Cerebellar cortex (tissue), 1 donor: ENCODE measurements around the gene LRRC66.
A peak's percentile ranks its signal among the peaks of the same experiment; 100 is the strongest.

Experiments
- DNase-seq: peaks from one replicate; pipeline ENCODE4 v3.0.0-alpha.2; 2015; ENCODE audit warnings: low spot score

Gene LRRC66

GRCh38 chr4:52019936-52020657, at the start of gene LRRC66:
Gene LRRC66, minus strand, starts transcription at chr4:52020363. Its CDS starts 2,750 bp downstream, at chr4:52017613.
- DNase-seq: no peak

- no peak for DNase-seq
Measured at GRCh38 chr4:52069571-52069970, 49.4 kb upstream of the LRRC66 start.

DNA sequence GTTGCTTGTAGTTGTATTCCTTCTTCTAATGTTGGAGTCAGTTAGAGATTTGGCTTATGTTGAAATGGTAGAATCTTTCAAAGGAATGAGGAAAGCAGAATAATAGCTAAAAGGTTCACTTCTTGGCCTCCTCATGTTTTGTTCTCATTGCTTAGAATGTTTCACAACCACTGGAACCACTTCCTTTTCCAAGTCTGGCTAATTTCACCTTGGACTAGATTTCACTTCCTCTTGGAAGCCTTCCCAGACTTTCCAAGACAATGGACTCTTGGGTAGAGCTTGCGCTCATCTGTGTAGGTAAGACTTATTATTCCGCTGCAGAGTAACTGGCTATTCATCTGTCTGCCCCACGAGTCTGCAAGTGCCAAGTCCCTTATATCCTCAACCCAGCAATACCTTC, 39.2 kb upstream of the LRRC66 start:
- DNase-seq: no peak

DNA sequence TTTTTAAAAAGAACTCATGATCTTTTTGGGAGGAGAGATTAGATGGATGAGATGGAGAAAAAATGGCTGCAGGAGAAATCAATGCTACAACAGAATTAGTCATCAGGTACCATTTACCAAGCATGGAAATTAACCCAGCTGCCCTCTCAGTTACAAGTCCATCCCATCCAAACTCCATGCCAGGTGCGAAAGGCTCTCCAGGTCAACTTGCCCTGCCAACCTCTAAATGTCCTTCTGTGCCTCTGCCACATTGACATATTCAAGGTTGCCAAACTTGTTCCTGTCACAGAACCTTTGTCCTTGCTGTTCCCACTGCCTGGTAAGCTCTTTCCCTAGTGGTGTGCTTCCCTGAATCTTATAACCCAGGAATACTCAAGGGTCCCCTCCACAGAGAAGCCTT, 38.1 kb upstream of the LRRC66 start:
- no peak for DNase-seq

DNA sequence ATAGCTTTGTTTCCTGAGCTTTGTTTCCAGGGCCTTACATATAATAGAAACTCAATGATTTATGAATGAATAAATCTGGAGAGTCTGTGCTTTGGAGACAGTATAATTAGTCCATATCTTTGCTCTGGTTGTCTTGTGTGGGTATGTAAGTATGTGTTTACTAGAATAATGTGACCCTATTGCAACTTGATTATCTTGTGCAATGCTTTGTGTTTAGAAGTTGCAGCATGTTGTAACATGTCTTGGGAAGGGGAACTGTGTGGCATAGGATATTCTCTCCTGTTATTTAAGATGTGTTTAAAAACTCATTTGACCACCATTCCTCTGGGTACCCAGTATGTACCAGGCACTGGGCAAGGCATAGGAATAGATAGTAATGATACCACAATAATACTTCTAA, 37.0 kb upstream of the LRRC66 start:
- DNase-seq: no peak

DNA sequence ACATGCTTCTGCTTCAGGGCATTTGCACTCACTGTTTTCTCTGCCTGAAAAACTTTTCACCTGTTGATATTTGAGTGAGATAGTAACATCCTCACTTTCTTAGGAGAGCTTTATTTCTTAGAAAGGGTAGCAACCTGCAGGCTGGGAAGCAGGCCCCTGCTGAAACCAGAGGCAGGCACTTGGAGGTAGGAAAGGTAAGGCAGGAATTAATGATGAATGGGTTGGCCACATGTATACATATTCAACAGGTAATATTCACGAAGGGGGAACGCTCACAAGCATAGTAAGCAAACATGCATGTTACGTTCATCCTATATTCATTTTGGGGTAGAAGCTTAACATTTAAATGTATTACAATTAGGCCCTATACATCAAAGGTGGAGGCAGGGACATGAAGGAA, 34.1 kb upstream of the LRRC66 start:
- no peak for DNase-seq

DNA sequence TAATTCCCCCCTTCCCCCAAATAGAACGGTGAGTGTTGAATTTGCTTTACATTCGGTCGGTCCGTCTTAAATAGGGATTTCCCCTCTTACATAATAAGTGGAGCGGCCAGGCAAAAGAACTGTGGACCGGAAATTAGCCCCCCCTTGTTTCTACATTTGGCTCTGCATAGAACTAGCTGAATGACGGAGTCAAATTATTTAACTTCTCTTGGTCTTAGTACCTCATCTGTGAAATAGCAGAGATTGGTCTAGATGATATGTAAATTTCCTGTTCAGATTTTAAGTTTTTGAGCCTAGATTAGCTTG, 32.3 kb upstream of the LRRC66 start:
- no peak for DNase-seq

DNA sequence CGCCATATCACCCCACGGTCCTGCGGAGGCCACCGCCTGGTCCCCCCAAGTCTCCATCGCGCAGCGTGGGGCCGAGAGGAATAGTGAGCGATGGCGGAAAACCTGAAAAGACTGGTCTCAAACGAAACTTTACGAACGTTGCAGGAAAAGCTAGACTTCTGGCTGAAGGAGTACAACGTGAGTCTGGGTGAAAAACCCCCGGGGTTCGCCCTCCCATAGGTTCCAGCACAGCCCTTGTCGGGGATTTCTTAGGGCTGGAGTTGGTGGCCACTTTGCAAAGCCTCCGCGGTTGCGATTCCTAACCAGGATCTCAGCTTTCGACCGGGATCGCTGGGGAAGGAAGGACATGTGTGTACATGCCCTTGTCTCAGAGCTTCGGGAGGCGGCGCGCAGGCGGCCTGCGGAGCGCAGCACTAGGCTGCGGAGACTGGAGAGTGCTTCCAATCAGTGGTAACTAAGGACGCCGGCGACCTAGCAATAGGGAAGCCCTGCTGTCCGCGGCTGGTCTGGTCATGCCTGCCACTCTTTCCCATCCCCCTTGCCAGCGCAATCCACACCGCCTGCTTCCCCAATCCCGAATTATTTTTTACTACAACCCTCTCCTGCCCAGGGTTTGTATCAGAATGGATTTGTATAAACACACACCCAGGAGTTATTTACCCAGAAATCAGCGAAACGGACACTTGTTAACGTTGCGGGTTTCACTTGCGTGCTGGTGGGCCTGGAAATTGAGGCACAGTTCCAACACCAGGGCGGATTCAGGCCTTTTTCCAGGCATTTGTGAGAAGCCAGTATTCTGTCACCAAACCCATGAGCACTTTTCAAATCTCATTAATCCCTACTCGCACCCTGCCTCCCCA, 31.7 kb upstream of the LRRC66 start:
- peak; percentile 44 for DNase-seq

- no peak for DNase-seq
Measured at GRCh38 chr4:52051213-52051614, 31.1 kb upstream of the LRRC66 start, which contains the start of gene SPATA18. Gene SPATA18, plus strand, starts transcription at chr4:52051304. Its CDS starts 401 bp downstream, at chr4:52051705.

DNA sequence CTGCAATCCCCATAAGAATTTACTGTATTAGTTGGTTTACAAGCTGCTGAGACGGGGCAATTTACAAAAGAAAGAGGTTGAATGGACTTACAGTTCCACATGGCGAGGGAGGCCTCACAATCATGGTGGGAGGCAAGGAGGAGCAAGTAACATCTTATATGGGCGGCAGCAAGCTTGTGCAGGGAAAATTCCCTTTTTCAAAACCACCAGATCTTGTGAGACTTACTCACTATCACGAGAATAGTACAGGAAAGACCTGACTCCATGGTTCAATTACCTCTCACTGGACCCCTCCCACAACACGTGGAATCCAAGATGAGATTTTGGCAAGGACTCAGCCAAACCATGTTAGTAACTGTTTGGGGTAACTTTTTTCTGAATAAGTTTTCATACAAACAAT, 29.1 kb upstream of the LRRC66 start:
- DNase-seq: no peak

DNA sequence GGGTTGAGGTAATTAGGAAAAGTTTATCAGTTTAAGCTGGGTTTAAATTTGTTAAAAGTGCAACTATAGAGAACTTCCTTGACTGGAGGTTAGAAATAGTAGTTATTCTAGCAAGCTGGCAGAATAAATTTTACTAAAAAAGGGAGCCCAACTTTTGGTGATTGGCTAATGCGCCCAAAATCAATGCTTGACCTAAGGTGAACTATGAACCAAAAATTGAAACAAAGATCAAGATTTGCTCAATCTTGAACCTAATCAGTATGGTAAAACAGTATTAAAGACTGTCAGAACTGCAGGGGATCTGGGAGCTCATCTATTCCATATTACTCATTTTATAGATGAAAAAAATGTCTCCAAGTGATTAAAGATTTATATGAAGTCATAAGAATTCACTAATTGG, 24.9 kb upstream of the LRRC66 start:
- no peak for DNase-seq

DNA sequence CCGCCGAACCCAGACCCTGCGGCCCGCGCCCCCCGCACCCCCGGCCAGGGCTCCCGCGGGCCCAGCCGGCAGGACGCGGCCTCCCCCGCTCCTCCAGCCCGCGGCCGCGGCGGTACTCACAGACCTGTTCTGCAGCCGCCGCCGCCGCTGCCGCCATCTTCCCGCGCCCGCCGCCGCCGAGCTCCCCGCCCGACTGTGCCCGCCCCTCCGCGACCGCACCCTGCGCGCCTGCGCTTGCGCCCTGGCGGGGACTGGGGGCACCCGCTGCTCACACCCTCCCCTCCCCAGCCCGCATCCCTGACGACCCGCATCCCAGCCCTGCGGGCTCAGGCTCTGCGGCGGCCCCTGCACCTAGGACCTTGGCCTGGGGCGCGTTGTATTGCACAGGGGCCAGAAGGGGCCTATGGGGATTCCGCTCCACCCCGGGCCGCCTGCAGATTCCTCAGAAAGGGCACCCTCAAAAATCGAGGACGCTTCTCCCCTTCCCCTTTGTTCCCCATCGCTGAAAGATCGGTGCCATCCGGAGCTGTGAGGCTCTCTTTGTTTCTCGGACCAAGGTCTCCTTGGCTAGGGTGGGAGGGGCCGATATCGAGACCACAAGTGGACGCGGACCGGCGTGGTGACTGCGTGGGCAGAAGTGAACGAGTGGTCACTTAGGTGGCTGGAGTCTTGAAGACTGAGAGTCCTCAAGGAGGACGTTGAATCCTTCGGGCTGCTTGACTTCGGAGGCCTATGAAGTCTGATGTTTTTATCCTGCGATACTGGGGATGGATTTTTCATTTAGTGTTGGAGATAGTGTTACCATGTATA, 18.1 kb upstream of the LRRC66 start, which contains the start of gene SGCB:
Gene SGCB (minus strand): TSS at position 197 of the 810 bp plus-strand sequence. CDS start 40 bp downstream, at position 157.
- DNase-seq: peak; percentile 71

DNA sequence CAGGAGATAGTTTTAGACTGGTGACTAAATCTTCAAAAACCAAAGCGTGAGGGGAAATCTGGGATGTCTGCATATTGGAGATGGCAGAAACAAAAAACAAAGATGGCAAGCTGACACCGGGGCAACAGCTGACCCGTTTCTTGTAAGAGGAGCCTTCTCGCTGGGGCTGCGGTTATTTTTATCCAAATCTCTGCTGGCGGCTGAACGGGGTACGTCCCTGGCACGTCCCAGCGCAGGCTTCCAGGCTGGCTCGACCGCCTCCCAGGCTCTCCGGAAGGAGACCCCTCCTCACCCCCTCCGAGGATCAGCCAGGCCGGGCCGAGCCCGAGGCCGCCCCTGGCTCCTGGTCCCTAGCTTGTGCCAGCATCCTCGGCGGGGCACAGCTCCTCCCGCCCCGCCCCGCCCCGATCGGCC, 17.5 kb upstream of the LRRC66 start:
- DNase-seq: peak; percentile 66

- no peak for DNase-seq
Measured at GRCh38 chr4:52036886-52037530, 16.8 kb upstream of the LRRC66 start.

GRCh38 chr4:52035190-52035589, 15.0 kb upstream of the LRRC66 start:
- no peak for DNase-seq

DNA sequence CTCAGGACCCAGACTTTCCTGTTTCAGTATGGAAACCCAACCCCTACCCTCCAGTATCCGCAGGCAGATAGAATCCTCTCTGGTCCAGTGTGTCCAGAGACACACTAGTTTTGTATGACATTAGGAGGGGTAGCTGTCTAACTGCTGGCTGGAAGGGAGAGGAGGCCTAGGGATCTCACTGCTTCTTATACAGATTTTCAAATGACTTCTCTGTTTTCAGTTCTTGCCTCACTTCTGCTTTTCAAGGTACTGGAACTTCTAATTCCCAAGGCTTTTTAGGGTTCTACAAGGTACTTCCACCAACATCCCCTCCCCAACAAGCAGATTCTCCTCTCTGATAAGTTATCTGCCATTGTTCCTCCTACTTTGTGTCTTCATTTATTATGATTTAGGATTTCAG, 11.8 kb upstream of the LRRC66 start:
- no peak for DNase-seq

GRCh38 chr4:52028970-52029369, 8.8 kb upstream of the LRRC66 start:
- no peak for DNase-seq

- DNase-seq: no peak
Measured at GRCh38 chr4:52017814-52018213, 2.3 kb downstream of the LRRC66 start.

DNA sequence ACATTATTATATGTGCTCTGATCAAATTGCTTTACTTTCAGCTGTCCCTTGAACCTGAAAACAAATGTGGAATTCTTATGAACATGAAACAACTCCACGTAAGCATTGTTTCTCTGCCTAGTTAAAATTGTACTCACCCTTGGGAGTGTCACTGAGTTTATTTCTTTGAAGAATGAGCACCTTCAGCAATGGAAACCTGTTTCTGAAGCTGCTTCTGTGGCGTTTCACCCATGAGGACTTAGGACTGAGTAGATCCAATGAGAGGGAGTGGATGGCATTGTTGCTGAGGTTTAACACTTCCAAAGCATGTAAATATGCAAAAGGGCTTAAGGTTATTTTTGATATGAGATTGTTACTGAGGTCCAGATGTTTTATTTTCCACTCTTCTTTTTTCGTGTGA, 3.2 kb downstream of the LRRC66 start:
- no peak for DNase-seq

DNA sequence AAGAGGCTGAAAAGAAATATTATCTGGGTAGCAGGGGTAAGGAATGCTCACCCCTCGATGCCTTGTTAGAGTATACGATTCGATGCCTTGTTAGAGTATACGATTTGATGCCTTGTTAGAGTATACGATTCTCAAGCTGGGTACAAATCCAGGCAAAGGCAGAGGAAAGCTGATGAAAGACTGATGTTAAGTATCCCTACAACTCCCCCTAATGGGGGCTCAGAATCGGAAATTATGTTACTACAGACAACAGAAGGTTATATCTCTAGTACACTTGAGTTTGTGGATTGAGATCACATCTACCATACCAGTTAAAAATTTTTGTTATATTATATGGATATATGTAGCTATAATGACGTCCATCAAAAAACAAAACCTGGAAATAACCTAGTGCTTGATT, 4.8 kb downstream of the LRRC66 start:
- DNase-seq: no peak

DNA sequence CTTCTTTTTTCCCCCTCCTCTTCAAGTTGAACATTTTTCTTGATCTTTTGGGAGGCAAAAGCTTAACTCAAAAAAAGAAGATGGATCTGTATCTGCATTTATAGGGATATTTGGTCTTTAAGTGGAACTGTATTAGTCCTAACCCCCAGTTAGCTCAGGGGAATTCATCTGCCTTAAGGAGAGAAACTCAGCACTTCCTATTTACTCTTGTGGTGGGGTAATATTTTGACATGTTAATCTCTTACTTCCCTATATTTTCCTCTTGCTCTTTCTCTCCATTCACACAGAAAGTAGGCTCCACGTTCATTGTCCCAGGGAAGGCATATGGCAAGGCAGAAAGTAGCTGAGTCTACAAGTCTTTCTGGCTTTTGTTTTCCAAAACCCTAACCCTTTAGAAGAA, 5.3 kb downstream of the LRRC66 start:
- no peak for DNase-seq

GRCh38 chr4:52012651-52013050, 7.5 kb downstream of the LRRC66 start:
- DNase-seq: no peak
